ENCODE measurements around the gene CCDC24. TPM values are rescaled to one million over a fixed set of nuclear protein-coding genes. Genes with fewer than 3 reads are reported as not detected.

CCDC24 gene
- total RNA-seq, 1 experiment from 2014 or later, result 10.6 TPM

GRCh38 chr1:44040418-44040817 is 49.0 kb downstream of the CCDC24 start:
- DNase-seq (ENCODE audit: low read depth), result no peak

GRCh38 chr1:44040846-44041245 is 49.4 kb downstream of the CCDC24 start:
- no peak for DNase-seq (ENCODE audit: low read depth)

DNA sequence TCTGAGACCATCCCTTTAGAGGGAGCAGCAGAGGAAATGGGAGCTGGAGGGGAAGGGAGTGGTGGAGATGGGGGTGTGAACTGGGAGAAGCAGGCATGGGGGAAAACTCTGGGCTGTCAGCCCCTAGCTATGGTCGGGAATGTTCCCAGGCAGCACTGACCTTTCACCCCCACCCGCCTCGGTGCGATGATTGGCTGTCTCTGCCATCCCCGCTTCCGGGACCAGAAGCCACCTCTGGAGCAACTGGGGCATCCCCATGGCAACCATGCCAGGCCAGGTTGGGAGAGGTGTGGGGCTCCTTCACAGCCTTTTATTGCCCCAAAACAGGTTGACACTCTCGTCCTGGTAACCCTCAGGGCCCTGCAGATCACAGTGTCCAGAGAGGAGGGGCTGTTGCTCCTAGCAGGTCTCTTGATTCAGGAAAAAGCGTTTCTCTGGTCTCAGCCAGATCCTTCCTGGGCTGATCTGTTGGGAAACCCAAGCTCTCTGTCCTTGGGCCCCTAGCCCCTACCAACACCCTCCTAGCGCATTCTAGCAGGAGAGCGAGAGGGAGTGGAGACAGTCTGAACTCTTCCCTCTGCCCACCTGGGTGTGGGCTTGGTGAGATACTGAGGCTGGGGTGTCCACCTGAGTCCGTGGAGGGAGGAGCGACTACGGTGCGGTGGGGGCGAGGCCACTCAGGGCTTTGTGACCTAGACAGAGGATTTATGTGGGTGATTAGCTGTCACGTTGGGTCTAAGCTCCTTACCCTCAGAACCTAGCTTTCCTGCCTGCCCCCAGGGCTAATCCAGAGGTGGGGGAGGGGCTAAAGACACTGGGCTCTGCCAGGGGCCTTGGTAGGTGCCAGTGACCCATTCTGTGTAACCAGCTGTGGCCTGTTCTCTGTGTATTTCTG is 52.0 kb downstream of the CCDC24 start:
- peak; percentile 34 for DNase-seq (ENCODE audit: low read depth)

GRCh38 chr1:44044071-44044801 is 52.8 kb downstream of the CCDC24 start:
- peak; percentile 75 for DNase-seq (ENCODE audit: low read depth)

- DNase-seq (ENCODE audit: low read depth), result no peak
These were observed 53.7 kb downstream of the CCDC24 start for GRCh38 chr1:44045064-44045463.

Other genes starting within 250 kb of the CCDC24 start
- gene ARTN, start 57.8 kb upstream of the CCDC24 start, total RNA-seq (2014; rRNA removed; shearing (Covaris generic)), result 4.0 and 4.4 TPM in 2 replicates
- 15.3 and 26.5 TPM in 2 replicates for gene IPO13, start 44.6 kb upstream of the CCDC24 start, total RNA-seq (2014; rRNA removed; shearing (Covaris generic))
- gene DPH2, start 21.6 kb upstream of the CCDC24 start, total RNA-seq (2014; rRNA removed; shearing (Covaris generic)), result 28.1 and 33.9 TPM in 2 replicates
- gene ATP6V0B, start 16.6 kb upstream of the CCDC24 start, total RNA-seq (2014; rRNA removed; shearing (Covaris generic)), result 242 and 249 TPM in 2 replicates
- gene B4GALT2, start 12.4 kb upstream of the CCDC24 start, total RNA-seq (2014; rRNA removed; shearing (Covaris generic)), result 99.4 and 111 TPM in 2 replicates
- 2.1 and 5.1 TPM in 2 replicates for gene SLC6A9, start 39.9 kb downstream of the CCDC24 start, total RNA-seq (2014; rRNA removed; shearing (Covaris generic))
- 0.37 and 0.64 TPM in 2 replicates for gene KLF17, start 127.2 kb downstream of the CCDC24 start, total RNA-seq (2014; rRNA removed; shearing (Covaris generic))
- gene KLF18, start 150.0 kb downstream of the CCDC24 start, total RNA-seq (2014; rRNA removed; shearing (Covaris generic)), result not detected in 2 replicates
- gene DMAP1, start 221.9 kb downstream of the CCDC24 start, total RNA-seq (2014; rRNA removed; shearing (Covaris generic)), result 13.7 and 29.3 TPM in 2 replicates